NCI-H1694 treated with DMSO at 0.1 percent for 48 hours (cell line): Measurements from ENCODE around the gene TRIM44.

ENCODE experiments used
- DNase-seq: peaks from one replicate; lab custom pipeline; 2025; lab: John Stamatoyannopoulos, UW

TRIM44 gene

GRCh38 chr11:35717520-35717919, 54.9 kb downstream of the TRIM44 start:
- DNase-seq, result no peak

DNA sequence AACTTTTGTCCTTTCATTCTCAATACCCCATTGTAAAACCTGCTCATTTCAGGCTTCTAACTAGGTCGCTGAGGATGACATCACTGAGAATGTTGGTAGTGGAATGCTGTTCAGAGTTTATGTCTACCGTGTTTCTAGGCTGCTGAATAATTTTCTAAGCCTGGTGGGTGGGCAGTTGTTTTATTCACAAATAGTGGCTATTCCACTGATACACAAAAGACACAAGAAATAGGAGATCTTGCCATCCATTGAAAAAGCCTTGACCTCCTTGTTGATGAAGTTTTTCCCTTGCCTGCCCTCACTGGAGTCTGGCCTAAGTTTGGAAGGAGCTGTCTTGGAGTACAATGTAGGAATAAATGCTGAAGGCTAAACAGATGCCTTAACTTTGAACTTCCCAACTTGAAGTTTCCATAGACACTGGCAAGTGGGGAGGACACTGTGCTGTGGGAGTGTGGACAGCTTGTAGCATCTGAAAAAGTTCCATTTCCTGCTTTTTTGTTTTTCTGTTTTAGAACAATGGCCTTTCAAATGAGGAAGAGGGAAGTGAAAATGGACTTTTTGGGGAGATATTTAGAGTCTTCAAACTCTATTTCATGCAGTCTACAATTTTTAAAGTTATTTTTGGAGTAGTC, 59.2 kb downstream of the TRIM44 start:
- DNase-seq, result no peak

DNA sequence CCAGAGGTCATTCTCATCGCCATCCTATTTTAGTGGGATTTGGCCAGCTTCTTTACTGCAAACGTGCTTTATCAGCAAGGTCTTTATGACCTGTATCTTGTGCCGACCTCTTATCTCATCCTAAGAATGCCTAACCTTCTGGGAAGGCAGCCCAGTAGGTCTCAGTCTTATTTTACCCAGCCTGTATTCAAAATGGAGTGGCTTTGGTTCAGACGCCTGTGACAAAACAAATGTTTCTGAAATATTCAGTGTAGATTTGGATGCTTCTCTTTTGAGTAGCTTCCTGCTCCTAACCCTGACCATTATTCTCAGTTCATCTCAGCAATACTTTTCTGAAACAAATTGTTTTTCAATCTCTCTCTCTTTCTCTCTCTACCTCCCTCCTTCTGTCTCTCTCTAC, 60.1 kb downstream of the TRIM44 start:
- DNase-seq, result no peak

DNA sequence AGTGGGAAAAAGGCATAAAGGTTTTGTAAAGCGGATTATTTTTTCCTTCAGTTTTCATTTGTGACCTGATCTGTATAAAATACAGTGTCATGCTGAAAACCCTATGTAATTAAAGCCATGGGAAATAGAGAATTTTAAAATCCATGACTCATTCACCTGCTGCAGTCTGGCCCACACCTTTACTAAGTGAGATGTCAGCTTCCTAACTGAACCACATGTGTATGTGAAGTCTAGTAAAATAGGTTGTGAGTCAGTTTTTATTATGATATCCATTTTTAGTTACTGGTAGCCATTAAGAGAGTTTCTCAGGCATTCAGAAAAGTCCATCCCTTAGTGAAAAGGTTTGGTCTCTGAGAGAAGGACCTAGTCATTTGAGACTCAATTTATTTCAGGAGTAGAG, 60.9 kb downstream of the TRIM44 start:
- DNase-seq, result no peak

DNA sequence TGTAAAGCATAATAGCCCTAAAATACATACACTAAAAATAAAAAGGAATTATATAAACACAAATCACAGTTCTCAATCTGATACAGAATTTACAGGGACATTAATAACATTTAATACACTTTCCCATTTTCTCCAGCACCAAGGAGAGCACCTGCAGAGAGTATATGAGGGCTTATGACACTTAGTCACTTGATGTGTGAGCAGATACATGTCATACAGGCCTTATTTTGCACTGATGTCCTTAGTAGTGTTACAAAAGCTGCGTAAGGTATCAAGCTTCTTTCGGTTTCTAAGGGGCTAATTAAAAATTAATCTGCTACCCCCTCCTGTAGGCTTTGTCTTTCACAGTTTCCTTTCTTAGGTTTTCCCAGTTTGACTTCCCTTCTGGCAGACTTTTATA, 61.3 kb downstream of the TRIM44 start:
- no peak for DNase-seq

- no peak for DNase-seq
Measured at GRCh38 chr11:35725885-35726284, 63.3 kb downstream of the TRIM44 start.

DNA sequence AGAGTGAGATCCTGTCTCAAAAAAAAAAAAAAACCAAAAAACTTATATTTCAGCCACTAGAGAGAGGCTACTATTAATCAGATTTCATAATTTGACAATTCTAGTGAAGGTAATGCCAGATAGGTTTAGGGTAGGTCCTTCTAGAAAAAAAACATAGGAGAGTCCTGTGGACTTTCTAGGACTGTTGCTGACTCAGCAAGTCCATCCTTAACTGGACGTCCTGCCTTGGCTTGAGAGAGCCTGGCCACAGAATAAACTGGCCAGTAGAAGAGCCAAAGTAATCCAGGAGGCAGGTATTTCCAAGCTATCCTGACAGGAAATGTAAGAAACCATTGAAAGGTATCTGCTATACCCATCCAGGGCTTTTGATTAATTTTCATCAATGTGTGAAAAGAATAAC, 64.6 kb downstream of the TRIM44 start:
- no peak for DNase-seq

DNA sequence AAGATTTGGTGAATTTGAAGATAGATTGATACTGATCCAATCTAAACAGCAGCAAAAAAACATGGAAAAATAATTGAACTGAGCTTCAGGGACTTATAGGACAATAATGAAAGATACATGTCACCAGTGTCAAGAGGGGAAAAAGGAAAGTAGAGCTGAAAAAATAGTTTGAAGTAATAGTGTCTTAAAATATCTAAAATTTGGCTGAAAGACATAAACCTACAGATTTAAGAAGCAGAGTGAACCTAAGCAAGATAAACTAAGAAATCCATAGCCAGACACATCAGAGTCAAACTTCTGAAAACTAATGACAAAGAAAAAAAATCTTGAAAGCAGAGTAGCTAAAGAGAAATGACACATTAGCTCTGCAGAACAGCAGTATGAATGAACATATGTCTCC, 67.7 kb downstream of the TRIM44 start:
- DNase-seq, result no peak

DNA sequence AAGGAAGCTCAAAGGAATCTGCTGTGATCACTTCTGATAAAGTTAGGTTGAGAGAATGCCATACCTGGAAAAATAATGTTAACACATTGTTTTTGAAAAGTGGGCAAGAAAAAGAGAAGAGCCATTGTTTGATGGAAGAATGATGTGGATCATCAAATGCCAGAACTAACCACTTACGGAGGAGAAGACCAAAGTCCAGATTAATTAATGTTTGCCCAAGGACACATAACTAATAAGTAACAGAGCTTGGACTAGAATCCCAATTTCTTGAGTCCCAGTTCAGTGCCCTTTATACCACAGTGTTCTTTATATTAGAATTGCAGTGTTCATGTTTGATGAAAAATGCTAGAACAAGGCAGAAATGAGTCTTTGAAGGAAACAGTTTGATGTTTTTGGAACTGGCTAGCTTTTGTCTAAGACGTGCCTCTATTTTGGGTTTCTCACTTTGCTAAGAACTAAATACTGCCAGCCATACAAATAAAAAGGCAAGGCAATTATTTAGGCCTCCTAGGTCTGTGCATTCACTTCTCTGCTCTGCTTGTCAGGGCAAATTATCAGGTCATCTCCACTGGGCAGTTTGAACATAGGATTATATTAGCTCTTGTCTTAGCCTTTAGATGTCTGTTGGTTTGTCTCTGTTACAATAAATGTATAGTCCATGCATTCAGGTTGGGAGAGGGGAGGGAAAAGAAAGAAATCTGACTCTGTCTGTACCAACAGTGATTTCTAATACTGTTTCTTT, 72.3 kb downstream of the TRIM44 start:
- DNase-seq, result no peak

DNA sequence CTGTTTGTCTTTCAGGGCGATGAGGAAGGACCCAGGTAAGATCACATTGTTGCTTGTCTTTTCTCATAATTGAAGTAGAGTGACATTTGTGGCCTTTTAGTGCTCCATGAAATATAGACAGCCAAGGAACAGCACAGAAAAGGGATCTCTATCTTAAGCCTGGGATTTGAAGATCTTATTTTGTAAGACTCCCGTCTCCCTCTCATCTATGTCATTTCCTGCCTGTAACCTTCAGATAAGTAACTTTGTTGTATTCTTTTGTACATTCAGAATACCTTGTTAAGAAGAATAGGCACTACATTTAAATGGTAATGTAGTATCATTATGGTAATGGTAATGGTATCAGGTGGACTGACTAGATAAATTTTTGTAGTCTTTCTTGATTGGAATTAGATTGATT, 72.8 kb downstream of the TRIM44 start:
- no peak for DNase-seq

DNA sequence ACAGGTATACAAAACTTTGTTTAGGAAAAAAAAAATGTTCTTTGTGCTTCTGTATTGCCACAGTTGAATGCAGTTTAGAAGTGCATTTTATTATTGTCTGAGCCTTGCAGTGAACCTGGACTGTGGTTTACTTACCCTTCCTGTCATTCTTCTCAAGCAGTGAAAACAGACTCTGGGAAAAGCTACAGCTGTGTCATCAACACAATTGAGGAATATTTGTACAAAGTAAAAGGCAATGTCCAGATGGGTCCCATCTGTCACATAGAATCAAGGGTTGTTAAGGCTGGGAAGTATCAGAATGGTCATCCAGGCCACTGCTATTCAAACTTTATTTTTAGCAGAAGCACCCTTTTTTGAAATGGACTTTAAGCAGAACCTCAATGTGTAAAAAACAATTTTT, 73.3 kb downstream of the TRIM44 start:
- no peak for DNase-seq

GRCh38 chr11:35736952-35737351, 74.4 kb downstream of the TRIM44 start:
- DNase-seq, result no peak

- no peak for DNase-seq
Measured at GRCh38 chr11:35740061-35740799, 77.7 kb downstream of the TRIM44 start.

- DNase-seq, result no peak
Measured at GRCh38 chr11:35742707-35743454, 80.3 kb downstream of the TRIM44 start.

DNA sequence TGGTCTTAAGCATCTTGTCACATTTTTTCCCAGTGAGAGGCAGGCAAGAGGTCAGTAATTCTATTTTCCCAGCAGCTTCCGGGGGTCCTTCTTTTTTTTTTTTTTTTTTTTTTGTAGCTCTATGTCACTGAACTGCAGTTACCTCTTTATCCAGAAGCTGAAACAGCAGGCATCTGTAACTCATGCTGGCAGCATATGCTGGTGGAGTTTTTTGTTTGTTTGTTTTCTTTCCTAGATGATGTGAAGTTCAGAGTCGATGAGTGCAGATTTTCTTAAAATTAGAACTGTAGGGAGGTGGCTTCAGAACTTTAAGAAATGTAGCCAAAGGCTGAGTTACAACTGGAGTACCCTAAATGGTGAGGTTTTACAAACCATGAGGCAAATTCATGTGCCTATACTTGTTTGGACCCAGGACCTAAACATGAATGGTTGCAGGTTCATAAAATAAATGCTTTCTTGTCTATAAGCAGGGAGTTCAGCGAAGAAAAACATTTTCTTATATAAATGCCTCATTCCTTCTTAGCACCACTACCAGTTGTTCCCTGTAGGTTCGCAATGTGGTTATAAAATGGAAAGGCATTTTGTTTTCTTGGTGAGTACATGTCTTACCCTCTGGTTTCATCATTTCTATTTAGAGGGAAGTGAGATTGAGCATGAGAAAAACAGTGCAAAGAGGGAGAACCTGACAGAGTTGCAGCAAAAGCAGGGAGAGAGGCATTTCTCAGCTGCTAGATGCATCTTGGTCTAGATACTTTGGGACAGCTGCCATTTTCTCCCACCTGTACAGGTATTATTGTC, 84.0 kb downstream of the TRIM44 start:
- no peak for DNase-seq

DNA sequence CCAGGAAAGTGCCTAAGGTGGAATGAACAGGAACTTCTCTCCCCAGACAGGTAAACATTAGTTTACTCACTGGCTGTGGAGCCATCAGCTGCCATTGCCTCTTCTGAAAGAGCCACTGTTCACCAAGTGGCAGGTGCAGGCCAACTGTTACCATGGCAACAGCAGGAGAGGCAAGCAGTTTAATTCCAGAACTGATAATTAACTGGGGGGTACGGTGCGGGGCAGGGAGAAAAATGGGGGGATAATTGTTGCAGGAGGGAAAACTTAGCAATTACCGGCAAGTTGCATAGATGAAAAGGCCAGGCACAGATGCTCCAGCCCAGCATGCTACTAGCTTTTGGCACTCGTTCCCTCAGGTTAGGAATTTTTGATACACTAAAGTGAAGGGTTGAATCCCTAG, 85.1 kb downstream of the TRIM44 start:
- DNase-seq, result no peak

DNA sequence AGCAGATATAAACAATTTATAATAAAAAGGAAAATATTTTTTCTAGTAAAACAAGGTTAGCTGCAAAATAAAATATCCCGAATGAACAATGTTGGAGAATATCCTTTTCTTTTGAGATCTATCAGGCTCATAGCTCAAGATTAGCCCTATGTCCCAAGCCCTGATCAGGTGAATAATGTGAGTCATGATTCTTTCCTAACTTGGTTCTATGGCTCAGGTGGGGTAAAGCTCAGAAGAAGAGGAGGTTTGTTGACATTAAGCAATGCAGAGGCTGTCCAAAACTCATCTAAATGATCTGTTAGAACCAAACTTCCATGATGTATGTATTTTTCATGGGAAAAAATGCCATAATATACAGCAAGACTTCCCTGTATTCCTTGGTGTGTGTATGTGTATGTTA, 86.1 kb downstream of the TRIM44 start:
- DNase-seq, result no peak

GRCh38 chr11:35750315-35750714, 87.7 kb downstream of the TRIM44 start:
- DNase-seq, result no peak

GRCh38 chr11:35750981-35751663, 88.5 kb downstream of the TRIM44 start:
- DNase-seq, result no peak

GRCh38 chr11:35751664-35752061, 89.1 kb downstream of the TRIM44 start:
- DNase-seq, result no peak

GRCh38 chr11:35752115-35752514, 89.5 kb downstream of the TRIM44 start:
- no peak for DNase-seq
